Neutrophil (primary cell): ENCODE data around the gene CRTAC1.

Experiments used
- H3K27ac ChIP-seq: fragments of 200-600 bp; sonication (generic); 2 replicates; pipeline ENCODE4 v1.5.1; 2016; ENCODE audit warnings: mild to moderate bottlenecking, moderate library complexity
- H3K27me3 ChIP-seq: fragments of 200-600 bp; sonication (generic); 2 replicates; pipeline ENCODE4 v1.6.0; 2016; ENCODE audit warnings: mild to moderate bottlenecking
- H3K36me3 ChIP-seq: fragments of 200-600 bp; sonication (generic); 2 replicates; pipeline ENCODE4 v1.5.1; 2017
- H3K4me1 ChIP-seq, 2 experiments: fragments of 200-600 bp in 1 of 2; sonication (generic) in 1 of 2; 1 replicate in 1 of 2; 2 replicates in 1 of 2; pipeline versions ENCODE4 v1.5.1 to v1.6.1; 2013 to 2016; ENCODE audit warnings: low read depth in 1 of 2, low read length in 1 of 2, mild to moderate bottlenecking in 1 of 2, moderate library complexity in 1 of 2; ENCODE audit not compliant: control insufficient read depth in 1 of 2, insufficient read depth in 1 of 2
- H3K4me3 ChIP-seq, 2 experiments: fragments of 200-600 bp in 1 of 2; sonication (generic) in 1 of 2; 1 replicate in 1 of 2; 2 replicates in 1 of 2; pipeline ENCODE4 v1.5.1; 2013 to 2016; ENCODE audit warnings: low read depth in 1 of 2, low read length in 1 of 2, mild to moderate bottlenecking in 1 of 2, moderate library complexity in 1 of 2
- H3K9me3 ChIP-seq: fragments of 200-600 bp; sonication (generic); 2 replicates; pipeline ENCODE4 v1.5.1; 2016
- TF ChIP-seq, protein P1 (sequence below): fragments of 200-600 bp; sonication (generic); IDR thresholded peaks from 2 replicates; pipeline ENCODE4 v1.5.1; 2016; ENCODE audit warnings: antibody characterized with exemption

CRTAC1 gene

DNA sequence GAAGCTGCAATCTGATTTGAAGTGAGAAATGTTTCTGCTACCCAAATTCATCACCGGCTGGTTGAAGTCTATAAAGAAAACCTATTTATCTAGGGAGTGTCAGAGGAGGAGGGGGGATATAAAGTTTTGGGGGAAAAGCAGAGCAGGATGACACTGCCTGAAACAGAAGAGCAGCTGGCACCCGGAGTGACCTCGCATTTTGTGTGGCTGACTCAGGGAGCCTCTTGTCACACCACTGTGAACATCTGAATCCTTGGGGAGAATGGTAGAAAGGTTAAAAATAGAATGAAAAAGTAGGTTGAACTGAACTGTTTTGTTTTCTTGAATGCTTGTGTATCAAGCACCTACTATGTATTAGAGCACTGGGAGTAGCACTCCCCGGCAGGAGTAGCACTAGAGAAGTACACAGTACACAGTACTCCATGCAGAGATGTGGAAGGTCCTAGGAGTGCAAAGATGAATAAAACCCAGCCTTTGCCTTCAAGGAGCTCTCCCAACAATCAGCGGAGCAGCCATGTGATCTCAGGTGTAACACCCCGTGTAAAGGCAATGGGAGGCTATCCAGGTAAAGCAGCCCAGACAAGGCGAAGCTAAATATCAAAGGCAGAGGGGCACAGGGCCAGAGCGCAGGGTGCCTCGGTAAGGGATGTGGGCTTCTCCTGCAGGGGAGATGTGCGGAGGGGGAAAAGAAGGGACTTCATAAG is 13.5 kb downstream of the CRTAC1 start:
- H3K4me1 ChIP-seq = no peaks in the 10 kb centered on the region
- H3K36me3 ChIP-seq = no peaks in the 10 kb centered on the region
- peaks cover 63% of the 10 kb centered on the region for H3K27me3 ChIP-seq
- no peak overlapping the region for H3K27ac ChIP-seq
- no peaks in the 10 kb centered on the region for H3K9me3 ChIP-seq
- TF ChIP-seq, protein P1, sequence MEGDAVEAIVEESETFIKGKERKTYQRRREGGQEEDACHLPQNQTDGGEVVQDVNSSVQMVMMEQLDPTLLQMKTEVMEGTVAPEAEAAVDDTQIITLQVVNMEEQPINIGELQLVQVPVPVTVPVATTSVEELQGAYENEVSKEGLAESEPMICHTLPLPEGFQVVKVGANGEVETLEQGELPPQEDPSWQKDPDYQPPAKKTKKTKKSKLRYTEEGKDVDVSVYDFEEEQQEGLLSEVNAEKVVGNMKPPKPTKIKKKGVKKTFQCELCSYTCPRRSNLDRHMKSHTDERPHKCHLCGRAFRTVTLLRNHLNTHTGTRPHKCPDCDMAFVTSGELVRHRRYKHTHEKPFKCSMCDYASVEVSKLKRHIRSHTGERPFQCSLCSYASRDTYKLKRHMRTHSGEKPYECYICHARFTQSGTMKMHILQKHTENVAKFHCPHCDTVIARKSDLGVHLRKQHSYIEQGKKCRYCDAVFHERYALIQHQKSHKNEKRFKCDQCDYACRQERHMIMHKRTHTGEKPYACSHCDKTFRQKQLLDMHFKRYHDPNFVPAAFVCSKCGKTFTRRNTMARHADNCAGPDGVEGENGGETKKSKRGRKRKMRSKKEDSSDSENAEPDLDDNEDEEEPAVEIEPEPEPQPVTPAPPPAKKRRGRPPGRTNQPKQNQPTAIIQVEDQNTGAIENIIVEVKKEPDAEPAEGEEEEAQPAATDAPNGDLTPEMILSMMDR = no peak
- no peak overlapping the region for H3K4me3 ChIP-seq

DNA sequence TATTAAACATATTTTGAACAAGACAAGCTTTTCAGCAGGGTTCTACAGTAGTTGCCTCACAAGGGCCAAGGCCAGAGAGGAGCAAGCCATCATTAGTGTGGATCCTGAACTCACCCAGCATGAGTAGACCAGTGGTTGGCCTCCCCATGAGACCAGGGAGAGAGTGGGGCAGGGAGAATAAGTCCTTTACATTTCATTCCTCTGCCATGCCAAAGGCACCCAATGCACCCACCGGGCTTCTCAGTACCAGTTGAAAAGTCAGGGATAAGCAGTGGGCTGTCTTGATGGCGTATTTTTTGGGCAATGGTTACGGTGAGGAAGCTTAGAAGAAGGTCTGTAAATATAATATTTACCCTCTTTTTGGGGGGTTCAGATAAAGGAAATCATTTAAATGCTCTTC is 16.6 kb downstream of the CRTAC1 start:
- Histone ChIP-seq H3K9me3 (no peaks in the 10 kb centered on the region), H3K4me3 (no peak overlapping the region), H3K27ac (no peak overlapping the region), H3K27me3 (peaks cover 57% of the 10 kb centered on the region), H3K36me3 (no peaks in the 10 kb centered on the region), H3K4me1 (no peaks in the 10 kb centered on the region)
- TF ChIP-seq, protein P1 = no peak

DNA sequence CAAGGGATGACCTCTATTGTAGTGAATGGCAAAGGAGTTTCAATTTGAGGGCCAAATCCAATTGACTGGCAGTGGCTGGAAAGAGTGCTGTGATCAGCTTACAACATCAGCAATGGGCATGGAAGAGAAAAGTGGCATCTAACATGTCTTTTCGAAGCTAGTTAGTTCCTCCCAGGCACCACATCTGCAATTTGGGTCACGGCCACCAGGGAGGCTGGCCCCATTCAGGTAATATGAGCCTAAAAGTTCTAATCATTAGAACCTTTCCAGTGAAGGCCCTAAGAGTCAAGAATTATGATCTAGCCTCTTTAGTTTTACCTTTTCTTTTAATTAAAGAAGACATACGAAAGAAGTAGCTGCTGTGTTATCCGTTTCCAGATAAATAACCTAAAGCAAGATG is 17.3 kb downstream of the CRTAC1 start:
- no peaks in the 10 kb centered on the region for H3K9me3 ChIP-seq
- H3K27me3 ChIP-seq = peaks cover 57% of the 10 kb centered on the region
- no peak overlapping the region for H3K4me3 ChIP-seq
- TF ChIP-seq, protein P1 = no peak
- H3K4me1 ChIP-seq = no peaks in the 10 kb centered on the region
- H3K36me3 ChIP-seq = no peaks in the 10 kb centered on the region
- no peak overlapping the region for H3K27ac ChIP-seq

DNA sequence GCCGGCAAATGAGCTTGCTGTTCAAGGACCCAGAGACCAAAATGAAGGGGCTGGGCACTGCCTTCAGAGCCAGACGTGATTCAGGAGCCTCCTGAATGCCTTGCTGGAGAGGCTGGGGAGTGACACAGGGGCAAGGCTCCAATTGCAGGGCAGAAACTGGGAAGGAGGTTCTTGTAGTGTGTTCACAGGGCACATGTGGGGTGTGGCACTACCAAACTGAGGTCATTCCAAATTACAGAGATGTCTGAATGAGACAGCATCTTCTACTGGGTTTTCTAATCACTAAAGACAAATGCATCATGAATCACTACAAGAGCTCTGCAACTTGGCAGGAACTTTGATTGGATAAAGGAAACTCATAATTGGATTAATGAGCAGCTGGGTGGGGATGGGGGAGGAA is 17.8 kb downstream of the CRTAC1 start:
- H3K9me3 ChIP-seq = no peaks in the 10 kb centered on the region
- no peaks in the 10 kb centered on the region for H3K4me1 ChIP-seq
- TF ChIP-seq, protein P1 = no peak
- no peak overlapping the region for H3K4me3 ChIP-seq
- H3K27me3 ChIP-seq = peaks cover 62% of the 10 kb centered on the region
- no peak overlapping the region for H3K27ac ChIP-seq
- no peaks in the 10 kb centered on the region for H3K36me3 ChIP-seq

DNA sequence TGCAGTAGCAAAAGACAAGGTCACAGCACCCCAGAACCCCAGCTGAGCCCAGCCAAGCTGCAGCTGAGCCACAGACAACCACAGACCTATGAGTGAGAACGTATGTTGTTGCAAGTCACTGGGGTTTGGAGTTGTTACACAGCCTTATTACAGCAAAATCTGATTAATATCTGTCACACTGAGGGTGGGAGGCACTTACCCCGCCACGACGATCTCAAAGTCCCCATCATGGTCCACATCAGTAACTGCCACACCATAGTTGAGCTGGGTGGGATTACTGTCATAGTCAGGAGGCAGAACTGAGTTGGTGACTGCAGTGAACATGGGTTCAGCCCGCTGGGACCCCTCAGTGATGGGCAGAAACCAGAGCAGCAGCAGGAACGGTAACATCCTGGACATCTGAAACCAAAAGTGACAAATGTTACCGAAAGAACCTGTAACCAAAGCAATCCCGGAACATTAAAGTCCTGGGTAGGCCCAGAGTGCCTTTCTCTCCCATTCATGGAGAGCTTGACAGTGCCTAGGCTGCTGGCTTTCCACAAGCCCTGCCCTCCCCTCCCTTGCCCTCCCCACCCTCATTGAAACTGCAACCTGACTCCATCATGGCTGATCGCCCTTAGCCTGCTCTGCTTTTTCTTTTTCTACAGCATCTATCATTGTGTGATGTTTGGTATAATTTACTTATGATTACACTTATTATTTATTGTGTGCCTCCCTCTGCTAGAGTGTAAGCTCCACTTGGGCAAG is 19.3 kb downstream of the CRTAC1 start:
- no peak overlapping the region for H3K27ac ChIP-seq
- peaks cover 68% of the 10 kb centered on the region for H3K27me3 ChIP-seq
- H3K4me3 ChIP-seq = no peak overlapping the region
- H3K9me3 ChIP-seq = no peaks in the 10 kb centered on the region
- no peaks in the 10 kb centered on the region for H3K4me1 ChIP-seq
- no peaks in the 10 kb centered on the region for H3K36me3 ChIP-seq
- TF ChIP-seq, protein P1 = no peak
